Stimulated activated naive CD8-positive, alpha-beta T cell treated with anti-CD3 and anti-CD28 coated beads, Interleukin-15, Interleukin-2, amounts not matched to agents 100 ng/mL and 50 ng/mL, for 24 hours (primary cell): ENCODE data around the gene CCDC152.
A peak's percentile ranks its signal among the peaks of the same experiment; 100 is the strongest.

ENCODE experiments used
- H3K27ac Mint-ChIP-seq: one replicate; pipeline ENCODE4 v1.8.0; 2021; ENCODE audit warnings: mild to moderate bottlenecking, mixed read lengths
- H3K27me3 Mint-ChIP-seq: one replicate; pipeline ENCODE4 v1.8.0; 2021; ENCODE audit warnings: mixed read lengths
- H3K36me3 Mint-ChIP-seq: one replicate; pipeline ENCODE4 v1.8.0; 2021; ENCODE audit warnings: low read depth, mixed read lengths
- H3K4me1 Mint-ChIP-seq: one replicate; pipeline ENCODE4 v1.8.0; 2021; ENCODE audit warnings: low read depth, mixed read lengths
- H3K4me3 Mint-ChIP-seq: one replicate; pipeline ENCODE4 v1.8.0; 2021; ENCODE audit warnings: mild to moderate bottlenecking, mixed read lengths
- H3K9me3 Mint-ChIP-seq: one replicate; pipeline ENCODE4 v1.8.0; 2021; ENCODE audit warnings: mixed read lengths

CCDC152 gene

GRCh38 chr5:42819745-42820144 lies 63.1 kb downstream of the CCDC152 start:
- Mint-ChIP-seq H3K36me3 (no peaks in the 10 kb centered on the region), H3K4me3 (no peak overlapping the region), H3K4me1 (no peaks in the 10 kb centered on the region), H3K27ac (no peak overlapping the region), H3K27me3 (no peaks in the 10 kb centered on the region), H3K9me3 (no peaks in the 10 kb centered on the region)

GRCh38 chr5:42822548-42822947 lies 65.9 kb downstream of the CCDC152 start:
- H3K9me3 Mint-ChIP-seq: no peaks in the 10 kb centered on the region
- no peak overlapping the region for H3K27ac Mint-ChIP-seq
- no peaks in the 10 kb centered on the region for H3K36me3 Mint-ChIP-seq
- H3K27me3 Mint-ChIP-seq: peaks cover 2% of the 10 kb centered on the region
- H3K4me3 Mint-ChIP-seq: no peak overlapping the region
- no peaks in the 10 kb centered on the region for H3K4me1 Mint-ChIP-seq

DNA sequence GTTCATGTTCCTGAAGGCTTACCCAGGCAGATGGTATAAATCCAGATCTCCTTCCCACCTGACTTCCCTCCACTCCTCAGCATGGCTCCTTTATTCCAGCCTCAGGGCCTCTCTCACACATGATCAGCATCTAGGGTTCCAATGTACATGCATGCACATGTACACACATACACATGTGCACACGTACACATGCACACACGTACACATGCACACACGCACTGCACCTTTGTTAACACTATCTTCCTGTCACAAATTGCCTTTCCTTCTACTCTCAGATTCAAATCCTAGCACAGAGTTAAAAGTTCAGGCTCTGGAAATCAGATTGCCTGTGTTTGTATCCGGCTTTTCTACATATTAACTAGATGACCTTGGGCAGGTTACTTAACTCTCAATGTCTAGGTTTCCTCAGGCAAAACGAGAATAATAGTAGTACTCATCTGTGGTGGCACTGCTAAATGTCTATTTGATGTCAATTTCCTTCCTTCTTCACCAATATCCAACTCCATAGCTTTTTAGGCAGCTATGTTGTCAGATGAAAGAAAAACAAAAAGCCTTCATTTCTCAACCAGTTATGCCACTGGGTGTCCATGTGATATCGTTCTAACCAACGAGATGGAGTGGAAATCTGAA lies 67.8 kb downstream of the CCDC152 start:
- no peaks in the 10 kb centered on the region for H3K9me3 Mint-ChIP-seq
- peaks cover 3% of the 10 kb centered on the region for H3K27me3 Mint-ChIP-seq
- no peak overlapping the region for H3K4me3 Mint-ChIP-seq
- no peak overlapping the region for H3K27ac Mint-ChIP-seq
- no peaks in the 10 kb centered on the region for H3K36me3 Mint-ChIP-seq
- H3K4me1 Mint-ChIP-seq: no peaks in the 10 kb centered on the region

DNA sequence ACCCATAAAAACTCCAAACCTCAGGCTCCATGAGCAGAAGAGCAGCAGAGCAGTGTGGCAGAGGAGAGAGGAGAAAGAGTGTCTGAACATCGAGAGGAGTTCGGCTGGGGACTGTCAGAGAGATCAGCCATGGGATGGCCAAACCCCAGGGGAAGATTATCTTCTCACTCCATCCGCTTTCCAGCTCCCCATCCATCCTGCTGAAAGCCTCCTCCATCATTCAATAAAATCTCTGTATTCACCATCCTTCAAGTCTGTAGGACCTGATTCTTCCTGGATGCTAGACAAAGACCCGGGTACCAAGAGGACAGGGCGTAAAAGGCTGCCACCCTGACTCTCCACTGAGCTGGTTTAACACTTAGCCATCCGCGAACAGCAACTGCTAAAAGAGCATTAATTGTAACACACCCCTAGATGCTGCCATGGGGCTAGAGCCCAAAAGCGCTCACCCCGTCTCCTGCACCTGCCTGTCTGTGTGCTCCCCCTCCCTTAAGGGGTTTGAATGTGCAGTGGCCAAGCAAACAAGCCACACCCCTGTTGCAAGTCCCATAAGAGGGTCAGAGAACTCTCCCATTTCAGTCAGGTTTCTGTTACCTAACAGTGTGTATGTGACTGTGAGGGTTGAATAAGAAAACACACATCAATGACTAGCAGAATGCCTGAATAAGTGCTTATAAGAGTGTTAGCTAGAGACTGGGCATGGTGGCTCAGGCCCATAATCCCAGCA lies 69.0 kb downstream of the CCDC152 start:
- no peaks in the 10 kb centered on the region for H3K9me3 Mint-ChIP-seq

DNA sequence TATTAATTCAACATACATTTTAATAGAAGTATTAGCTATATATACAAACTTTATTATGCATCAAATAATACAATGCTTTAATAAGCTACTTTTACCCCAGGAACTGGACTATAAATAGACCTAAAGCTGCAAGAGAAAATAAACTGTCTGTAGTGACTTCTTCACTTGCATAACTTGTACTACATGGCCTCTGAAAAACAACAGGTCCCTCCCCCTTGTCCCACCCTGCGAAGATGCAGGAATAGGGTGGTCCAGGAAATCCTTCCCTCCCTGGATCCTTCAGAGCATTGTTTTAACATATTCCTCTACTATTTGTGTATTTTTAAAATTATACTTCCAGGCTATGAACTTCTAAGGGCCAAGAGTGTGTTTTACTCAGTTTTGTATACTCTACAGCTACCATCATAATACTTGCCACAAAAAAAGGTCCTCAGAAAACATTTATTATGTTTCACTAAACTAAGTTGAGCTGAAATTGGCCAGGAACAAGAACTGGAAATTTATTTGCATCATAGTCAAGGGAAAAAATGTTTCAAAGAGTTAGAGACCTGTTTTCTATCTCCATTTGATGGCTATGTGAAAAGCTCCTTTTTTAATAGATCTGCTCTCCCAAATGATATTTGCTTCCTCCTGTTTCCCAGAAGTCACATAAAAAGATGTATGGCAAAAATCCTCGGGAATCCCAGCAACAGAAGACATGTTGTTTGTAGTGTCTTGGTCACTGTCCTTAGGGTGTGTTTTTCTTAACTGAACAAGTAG lies 70.3 kb downstream of the CCDC152 start:
- Mint-ChIP-seq H3K27ac (no peak overlapping the region), H3K4me1 (no peaks in the 10 kb centered on the region), H3K36me3 (no peaks in the 10 kb centered on the region), H3K27me3 (peaks cover 3% of the 10 kb centered on the region), H3K4me3 (no peak overlapping the region), H3K9me3 (no peaks in the 10 kb centered on the region)

More for the DNA sequence above, 69.0 kb downstream of the CCDC152 start:
- no peak overlapping the region for H3K27ac Mint-ChIP-seq
- no peaks in the 10 kb centered on the region for H3K4me1 Mint-ChIP-seq
- H3K4me3 Mint-ChIP-seq: no peak overlapping the region
- H3K27me3 Mint-ChIP-seq: peaks cover 3% of the 10 kb centered on the region
- H3K36me3 Mint-ChIP-seq: no peaks in the 10 kb centered on the region

- Mint-ChIP-seq H3K4me1 (no peaks in the 10 kb centered on the region), H3K4me3 (no peak overlapping the region), H3K36me3 (no peaks in the 10 kb centered on the region), H3K9me3 (no peaks in the 10 kb centered on the region), H3K27ac (no peak overlapping the region), H3K27me3 (peaks cover 3% of the 10 kb centered on the region)
Observed at GRCh38 chr5:42828671-42829070, 72.1 kb downstream of the CCDC152 start.

GRCh38 chr5:42830924-42831323 lies 74.3 kb downstream of the CCDC152 start:
- no peaks in the 10 kb centered on the region for H3K9me3 Mint-ChIP-seq
- no peaks in the 10 kb centered on the region for H3K4me1 Mint-ChIP-seq
- H3K36me3 Mint-ChIP-seq: no peaks in the 10 kb centered on the region
- no peak overlapping the region for H3K27ac Mint-ChIP-seq
- H3K4me3 Mint-ChIP-seq: no peak overlapping the region
- H3K27me3 Mint-ChIP-seq: peaks cover 3% of the 10 kb centered on the region

DNA sequence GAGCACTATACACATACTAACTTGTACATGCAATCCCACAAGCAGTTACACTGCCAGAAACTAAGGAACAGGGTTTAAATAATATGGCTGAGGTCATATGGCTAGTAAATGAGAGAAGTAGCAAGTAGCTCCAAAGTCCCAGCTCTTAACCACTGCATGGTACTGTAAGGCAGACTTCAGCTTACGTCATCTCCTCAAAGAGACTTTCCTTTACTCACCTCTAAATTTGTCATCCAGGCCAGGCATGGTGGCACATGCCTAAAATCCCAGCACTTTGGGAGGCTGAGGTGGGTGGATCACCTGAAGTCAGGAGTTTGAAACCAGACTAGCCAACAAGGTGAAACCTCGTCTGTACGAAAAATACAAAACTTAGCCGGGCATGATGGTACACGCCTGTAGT lies 75.4 kb downstream of the CCDC152 start:
- Mint-ChIP-seq H3K4me1 (no peaks in the 10 kb centered on the region), H3K9me3 (no peaks in the 10 kb centered on the region), H3K27me3 (peaks cover 3% of the 10 kb centered on the region), H3K4me3 (no peak overlapping the region), H3K36me3 (no peaks in the 10 kb centered on the region), H3K27ac (no peak overlapping the region)

GRCh38 chr5:42836070-42836769 lies 79.6 kb downstream of the CCDC152 start:
- H3K9me3 Mint-ChIP-seq: no peaks in the 10 kb centered on the region
- H3K4me3 Mint-ChIP-seq: no peak overlapping the region
- no peaks in the 10 kb centered on the region for H3K36me3 Mint-ChIP-seq
- peaks cover 3% of the 10 kb centered on the region for H3K27me3 Mint-ChIP-seq
- no peaks in the 10 kb centered on the region for H3K4me1 Mint-ChIP-seq
- no peak overlapping the region for H3K27ac Mint-ChIP-seq

GRCh38 chr5:42837601-42838000 lies 81.0 kb downstream of the CCDC152 start:
- no peaks in the 10 kb centered on the region for H3K36me3 Mint-ChIP-seq
- no peak overlapping the region for H3K27ac Mint-ChIP-seq
- H3K9me3 Mint-ChIP-seq: no peaks in the 10 kb centered on the region

GRCh38 chr5:42839196-42839595 lies 82.6 kb downstream of the CCDC152 start:
- Mint-ChIP-seq H3K4me3 (no peak overlapping the region), H3K36me3 (no peaks in the 10 kb centered on the region), H3K4me1 (no peaks in the 10 kb centered on the region), H3K27ac (no peak overlapping the region), H3K9me3 (no peaks in the 10 kb centered on the region), H3K27me3 (peaks cover 3% of the 10 kb centered on the region)

More at GRCh38 chr5:42837601-42838000, 81.0 kb downstream of the CCDC152 start:
- no peaks in the 10 kb centered on the region for H3K4me1 Mint-ChIP-seq
- H3K4me3 Mint-ChIP-seq: no peak overlapping the region
- H3K27me3 Mint-ChIP-seq: peaks cover 3% of the 10 kb centered on the region

DNA sequence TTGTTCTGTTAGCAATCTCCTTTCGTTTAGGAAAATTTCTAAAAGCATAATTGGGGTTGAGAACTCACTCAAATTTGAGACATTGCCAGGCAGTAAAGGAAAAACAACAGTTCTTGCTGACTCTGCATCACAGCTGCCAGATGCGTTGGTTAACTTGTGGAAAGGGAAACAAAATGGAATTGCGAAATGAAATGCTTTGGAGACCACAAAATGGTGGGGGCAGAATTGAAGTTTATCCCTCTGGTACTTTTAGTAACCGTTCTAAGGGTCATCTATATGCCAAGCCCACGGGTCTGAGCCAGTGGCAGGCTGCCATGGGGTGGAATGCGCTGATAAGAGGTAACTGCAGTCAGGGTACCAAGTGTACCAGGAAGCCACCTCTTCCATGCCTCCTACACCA lies 83.7 kb downstream of the CCDC152 start:
- H3K27ac Mint-ChIP-seq: no peak overlapping the region
- peaks cover 3% of the 10 kb centered on the region for H3K27me3 Mint-ChIP-seq
- no peaks in the 10 kb centered on the region for H3K36me3 Mint-ChIP-seq
- H3K9me3 Mint-ChIP-seq: no peaks in the 10 kb centered on the region
- no peaks in the 10 kb centered on the region for H3K4me1 Mint-ChIP-seq
- H3K4me3 Mint-ChIP-seq: no peak overlapping the region

- peaks cover 3% of the 10 kb centered on the region for H3K27me3 Mint-ChIP-seq
- no peaks in the 10 kb centered on the region for H3K36me3 Mint-ChIP-seq
- peak overlapping the region; percentile 6 for H3K27ac Mint-ChIP-seq
- H3K4me3 Mint-ChIP-seq: no peak overlapping the region
- no peaks in the 10 kb centered on the region for H3K4me1 Mint-ChIP-seq
- no peaks in the 10 kb centered on the region for H3K9me3 Mint-ChIP-seq
Observed at GRCh38 chr5:42840842-42841567, 84.4 kb downstream of the CCDC152 start.

- Mint-ChIP-seq H3K9me3 (no peaks in the 10 kb centered on the region), H3K4me3 (no peak overlapping the region), H3K4me1 (no peaks in the 10 kb centered on the region), H3K27me3 (peaks cover 3% of the 10 kb centered on the region), H3K36me3 (no peaks in the 10 kb centered on the region), H3K27ac (no peak overlapping the region)
Observed at GRCh38 chr5:42842921-42843641, 86.5 kb downstream of the CCDC152 start.
